Neuronal stem cell (in vitro differentiated cells): ENCODE measurements around the gene ATAD3A.
"Not testable (repeated sequence)": the region's sequence is repeated elsewhere in the genome, so short reads cannot be mapped to it uniquely, and the experiment has no call there.

Experiments used
- DNase-seq: peaks from one replicate; pipeline ENCODE4 v3.0.0-alpha.2; 2013; ENCODE audit warnings: low spot score
- H2AFZ ChIP-seq: one replicate; pipeline ENCODE4 v1.6.1; 2013; ENCODE audit warnings: mild to moderate bottlenecking, low read length, inconsistent platforms
- H2AK5ac ChIP-seq: 2 replicates; pipeline ENCODE4 v1.6.1; 2013; ENCODE audit warnings: low read depth, mild to moderate bottlenecking, inconsistent platforms, low read length, moderate library complexity, mixed read lengths
- H2BK120ac ChIP-seq: 2 replicates; pipeline ENCODE4 v1.6.1; 2013; ENCODE audit warnings: low read depth, mild to moderate bottlenecking, inconsistent platforms, low read length, moderate library complexity, mixed read lengths
- H2BK12ac ChIP-seq: one replicate; pipeline ENCODE4 v1.6.1; 2013; ENCODE audit warnings: low read length, inconsistent platforms
- H2BK15ac ChIP-seq: 2 replicates; pipeline ENCODE4 v1.6.1; 2013; ENCODE audit warnings: mild to moderate bottlenecking, low read length, inconsistent platforms, mixed read lengths
- H2BK5ac ChIP-seq: one replicate; pipeline ENCODE4 v1.6.1; 2013; ENCODE audit warnings: inconsistent platforms, mild to moderate bottlenecking, low read length, moderate library complexity
- H3K14ac ChIP-seq: one replicate; pipeline ENCODE4 v1.6.1; 2013; ENCODE audit warnings: low read length, inconsistent platforms
- H3K18ac ChIP-seq: 2 replicates; pipeline ENCODE4 v1.6.1; 2013; ENCODE audit warnings: low read length, inconsistent platforms
- H3K23ac ChIP-seq: 2 replicates; pipeline ENCODE4 v1.6.1; 2013; ENCODE audit warnings: low read depth, mild to moderate bottlenecking, mixed read lengths, low read length, inconsistent platforms; ENCODE audit not compliant: poor library complexity
- H3K27ac ChIP-seq: replicated peaks from 3 replicates; pipeline ENCODE4 v1.5.1; 2013; ENCODE audit warnings: low read length, inconsistent platforms
- H3K27me3 ChIP-seq, 3 experiments: 2 replicates each; pipeline ENCODE4 v1.6.1; 2013; ENCODE audit warnings: low read length in 3 of 3, mild to moderate bottlenecking in 2 of 3, inconsistent platforms in 1 of 3, low read depth in 1 of 3, mixed read lengths in 1 of 3, moderate library complexity in 1 of 3; ENCODE audit not compliant: control insufficient read depth in 3 of 3, insufficient read depth in 3 of 3
- H3K36me3 ChIP-seq, 2 donors: replicated peaks in 1 of 2; 2 replicates each; pipeline ENCODE4 v1.6.1; 2013; ENCODE audit warnings: low read length in 2 of 2; ENCODE audit not compliant: control insufficient read depth in 2 of 2, insufficient read depth in 2 of 2
- H3K4ac ChIP-seq: 2 replicates; pipeline ENCODE4 v1.6.1; 2013; ENCODE audit warnings: inconsistent platforms, mild to moderate bottlenecking, low read length, moderate library complexity
- H3K4me1 ChIP-seq, 2 donors: 1 replicate in 1 of 2; 2 replicates in 1 of 2; pipeline ENCODE4 v1.6.1; 2013; ENCODE audit warnings: low read length in 2 of 2, low read depth in 1 of 2; ENCODE audit not compliant: control insufficient read depth in 2 of 2, insufficient read depth in 1 of 2
- H3K4me2 ChIP-seq: one replicate; pipeline ENCODE4 v1.6.1; 2013; ENCODE audit warnings: mild to moderate bottlenecking, low read length, inconsistent platforms; ENCODE audit not compliant: insufficient read depth, poor library complexity, severe bottlenecking
- H3K4me3 ChIP-seq, 2 donors: 2 replicates each; pipeline ENCODE4 v1.5.1; 2013; ENCODE audit warnings: low read length in 2 of 2, mild to moderate bottlenecking in 2 of 2, inconsistent platforms in 1 of 2, moderate library complexity in 1 of 2
- H3K79me1 ChIP-seq: one replicate; pipeline ENCODE4 v1.6.1; 2013; ENCODE audit warnings: low read depth, mild to moderate bottlenecking, inconsistent platforms, low read length, moderate library complexity
- H3K9ac ChIP-seq: one replicate; pipeline ENCODE4 v1.6.1; 2013; ENCODE audit warnings: mild to moderate bottlenecking, low read depth, low read length, inconsistent platforms; ENCODE audit not compliant: poor library complexity
- H3K9me3 ChIP-seq, 2 donors: replicated peaks in 1 of 2; 2 replicates each; pipeline versions ENCODE3 to v1.6.1; 2013; ENCODE audit warnings: low read length in 2 of 2, mild to moderate bottlenecking in 2 of 2, inconsistent platforms in 1 of 2, low read depth in 1 of 2, mixed read lengths in 1 of 2, moderate library complexity in 1 of 2; ENCODE audit not compliant: control insufficient read depth in 2 of 2, insufficient read depth in 1 of 2
- H4K8ac ChIP-seq: one replicate; pipeline ENCODE4 v1.6.1; 2013; ENCODE audit warnings: low read depth, mild to moderate bottlenecking, inconsistent platforms, low read length, moderate library complexity
- H4K91ac ChIP-seq: one replicate; pipeline ENCODE4 v1.6.1; 2013; ENCODE audit warnings: low read length, low read depth, mild to moderate bottlenecking, inconsistent platforms; ENCODE audit not compliant: poor library complexity
- WGBS, 2 donors: extraction: QIAGEN DNeasy Blood & Tissue Kit; methylation state at CpG; one replicate each; pipeline ENCODE4 v1.1.7; 2013; ENCODE audit warnings: missing lambda C conversion rate in 2 of 2, mixed read lengths in 1 of 2; ENCODE audit not compliant: insufficient read length in 2 of 2, insufficient replicate concordance in 1 of 2; ENCODE audit errors: extremely low coverage in 2 of 2; 5-methylcytosine and 5-hydroxymethylcytosine counted together

ATAD3A gene

DNA sequence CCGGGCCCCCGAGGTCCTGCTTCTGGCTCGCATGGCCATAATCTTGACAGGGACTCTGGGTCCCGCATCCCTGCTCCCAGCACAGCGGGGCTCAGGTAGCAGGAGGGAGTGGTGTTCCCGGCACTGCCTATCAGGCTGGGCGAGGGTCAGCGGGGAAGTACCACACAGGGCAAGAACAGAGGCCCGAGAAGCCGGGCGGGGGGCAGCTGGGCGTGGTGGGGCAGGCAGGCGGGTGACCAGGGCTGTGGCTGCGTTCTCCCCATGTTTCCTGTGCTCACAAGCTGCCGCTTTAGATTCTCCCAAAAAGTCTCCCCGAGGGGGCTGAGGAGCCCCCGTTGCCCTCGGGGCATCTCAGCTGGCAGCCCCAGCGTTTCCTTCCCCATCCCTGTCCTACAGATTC is 22.1 kb upstream of the ATAD3A start:
- H3K79me1 ChIP-seq = peaks cover 3% of the 10 kb centered on the region
- H3K18ac ChIP-seq = no peak overlapping the region
- H3K9ac ChIP-seq = no peak overlapping the region
- no peak overlapping the region for H2BK5ac ChIP-seq
- no peak overlapping the region for H2AFZ ChIP-seq
- no peak overlapping the region for H2BK12ac ChIP-seq
- no peaks in the 10 kb centered on the region for H3K27me3 ChIP-seq
- peaks cover 3 to 20% of the 10 kb centered on the region in 2 donors for H3K9me3 ChIP-seq
- H3K4ac ChIP-seq = no peak overlapping the region
- WGBS, 2 donors = no CpG with 5 or more reads among the region's 19 CpGs
- H3K36me3 ChIP-seq = peaks cover 26 to 70% of the 10 kb centered on the region in 2 donors
- H3K27ac ChIP-seq = no peak overlapping the region
- H3K14ac ChIP-seq = no peak overlapping the region
- H3K4me3 ChIP-seq = no peak overlapping the region
- H4K91ac ChIP-seq = no peak overlapping the region
- H3K23ac ChIP-seq = no peak overlapping the region
- no peak overlapping the region for H2BK120ac ChIP-seq
- no peak overlapping the region for H4K8ac ChIP-seq
- no peak overlapping the region for H2AK5ac ChIP-seq
- H3K4me1 ChIP-seq = no peaks in the 10 kb centered on the region
- no peak overlapping the region for H3K4me2 ChIP-seq
- DNase-seq = no peak
- no peak overlapping the region for H2BK15ac ChIP-seq

DNA sequence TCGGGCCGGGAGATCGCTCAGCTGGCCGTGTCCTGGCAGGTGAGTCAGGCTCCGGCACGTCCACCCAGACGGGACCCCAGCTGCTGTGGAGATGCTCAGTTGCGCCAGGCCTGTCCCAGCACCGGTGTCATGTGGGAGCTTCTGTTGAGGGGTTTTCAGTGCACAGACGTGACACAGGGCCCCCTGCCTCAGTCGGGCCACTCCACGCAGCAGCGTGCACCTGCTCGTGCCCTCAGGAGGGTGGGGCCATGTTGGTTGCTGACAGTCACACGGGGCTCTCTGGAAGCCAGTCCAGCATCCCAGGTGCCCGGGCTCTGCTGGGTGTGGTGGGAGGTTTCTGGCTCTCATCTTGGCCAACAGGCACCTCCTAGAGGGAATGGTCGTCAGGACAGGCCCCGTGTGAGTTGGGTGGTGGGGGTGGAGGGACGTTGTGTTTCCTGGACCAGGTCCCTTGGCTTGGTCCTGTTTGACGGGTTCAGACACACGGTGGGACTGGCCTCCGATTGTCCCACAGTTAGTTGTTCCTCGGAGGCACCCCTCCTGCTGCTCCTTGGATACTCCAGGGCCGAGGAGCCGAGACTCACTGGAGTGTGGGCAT is 21.2 kb upstream of the ATAD3A start:
- no peak overlapping the region for H2AFZ ChIP-seq
- H3K4ac ChIP-seq = no peak overlapping the region
- H2BK120ac ChIP-seq = no peak overlapping the region
- no peak overlapping the region for H3K23ac ChIP-seq
- H3K36me3 ChIP-seq = peaks cover 28 to 76% of the 10 kb centered on the region in 2 donors
- H3K27me3 ChIP-seq = no peaks in the 10 kb centered on the region
- H2BK5ac ChIP-seq = no peak overlapping the region
- H3K27ac ChIP-seq = no peak overlapping the region
- no peak for DNase-seq
- H3K9ac ChIP-seq = no peak overlapping the region
- H3K18ac ChIP-seq = no peak overlapping the region
- H3K14ac ChIP-seq = no peak overlapping the region
- no peak overlapping the region for H3K4me2 ChIP-seq
- no peak overlapping the region for H2BK15ac ChIP-seq
- no peak overlapping the region for H4K91ac ChIP-seq
- no peaks in the 10 kb centered on the region for H3K4me1 ChIP-seq
- no peak overlapping the region for H2AK5ac ChIP-seq
- H3K9me3 ChIP-seq = peaks cover 3 to 20% of the 10 kb centered on the region in 2 donors
- H3K4me3 ChIP-seq = no peak overlapping the region
- no peak overlapping the region for H4K8ac ChIP-seq
- H2BK12ac ChIP-seq = no peak overlapping the region
- no CpG with 5 or more reads among the region's 25 CpGs for WGBS, 2 donors
- peaks cover 3% of the 10 kb centered on the region for H3K79me1 ChIP-seq

DNA sequence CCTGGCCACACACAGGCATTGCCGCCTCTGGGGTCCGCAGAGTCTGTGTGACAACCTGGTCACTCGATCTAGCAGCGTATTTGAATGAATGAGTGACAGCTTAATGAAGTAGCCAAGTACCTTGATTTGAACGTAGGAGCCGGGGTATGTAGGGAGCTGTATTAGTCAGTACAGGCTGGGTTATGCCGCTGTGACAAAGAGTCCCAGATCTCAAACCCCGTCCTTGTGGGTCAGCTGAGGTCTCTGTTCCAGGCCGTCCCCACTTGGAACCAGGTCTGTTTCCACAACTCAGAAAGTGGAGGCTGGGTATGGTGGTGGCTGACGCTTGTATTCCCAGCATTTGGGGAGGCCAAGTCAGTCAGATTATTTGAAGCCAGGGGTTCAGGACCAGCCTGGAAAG is 20.4 kb upstream of the ATAD3A start:
- no peak overlapping the region for H3K18ac ChIP-seq
- no peak overlapping the region for H2AFZ ChIP-seq
- H3K36me3 ChIP-seq = peaks cover 28 to 76% of the 10 kb centered on the region in 2 donors
- H2AK5ac ChIP-seq = no peak overlapping the region
- DNase-seq = no peak
- no peak overlapping the region for H2BK15ac ChIP-seq
- no peaks in the 10 kb centered on the region for H3K4me1 ChIP-seq
- no peak overlapping the region for H3K4me3 ChIP-seq
- no peak overlapping the region for H4K8ac ChIP-seq
- no peak overlapping the region for H3K4me2 ChIP-seq
- WGBS, 2 donors = no CpG with 5 or more reads among the region's 10 CpGs
- H2BK5ac ChIP-seq = no peak overlapping the region
- H3K14ac ChIP-seq = no peak overlapping the region
- no peak overlapping the region for H3K23ac ChIP-seq
- H2BK12ac ChIP-seq = no peak overlapping the region
- H3K9ac ChIP-seq = no peak overlapping the region
- H4K91ac ChIP-seq = no peak overlapping the region
- no peak overlapping the region for H2BK120ac ChIP-seq
- H3K9me3 ChIP-seq = peaks cover 3 to 20% of the 10 kb centered on the region in 2 donors
- H3K27me3 ChIP-seq = no peaks in the 10 kb centered on the region
- peaks cover 3% of the 10 kb centered on the region for H3K79me1 ChIP-seq
- no peak overlapping the region for H3K27ac ChIP-seq
- no peak overlapping the region for H3K4ac ChIP-seq

DNA sequence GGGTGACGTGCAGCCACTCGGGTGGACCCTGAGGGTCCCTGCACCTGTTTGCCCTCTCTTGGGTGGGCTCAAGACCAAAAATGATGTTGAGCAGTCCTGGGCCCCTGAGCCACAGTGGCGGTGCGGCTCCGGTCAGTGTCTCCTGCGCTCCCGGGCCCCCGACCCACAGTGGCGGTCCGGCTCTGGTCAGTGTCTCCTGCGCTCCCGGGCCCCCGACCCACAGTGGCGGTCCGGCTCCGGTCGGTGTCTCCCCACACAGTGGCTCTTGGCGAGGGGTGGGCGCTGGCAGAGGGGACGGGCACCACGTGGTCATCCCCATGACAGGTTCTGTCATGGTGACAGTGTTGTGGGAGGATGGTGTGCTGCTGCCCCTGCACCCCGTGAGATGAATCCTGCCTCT is 17.7 kb upstream of the ATAD3A start:
- H2BK5ac ChIP-seq, DNase-seq, H3K9ac ChIP-seq, H4K91ac ChIP-seq, H3K18ac ChIP-seq, H3K27ac ChIP-seq, H2AK5ac ChIP-seq, H3K4me3 ChIP-seq, H2BK120ac ChIP-seq, H3K79me1 ChIP-seq, H3K23ac ChIP-seq, H2BK15ac ChIP-seq, H3K27me3 ChIP-seq, H4K8ac ChIP-seq, H2AFZ ChIP-seq, H3K14ac ChIP-seq, H3K4me2 ChIP-seq, H2BK12ac ChIP-seq, H3K4ac ChIP-seq, H3K4me1 ChIP-seq: not testable (repeated sequence)
- WGBS, 2 donors = no CpG with 5 or more reads among the region's 22 CpGs
- H3K36me3 ChIP-seq = peaks cover 25 to 54% of the 10 kb centered on the region in 2 donors
- peaks cover 3 to 20% of the 10 kb centered on the region in 2 donors for H3K9me3 ChIP-seq
